Aorta (tissue), 5 donors: ENCODE data around the gene HPSE. TPM values are rescaled to one million over a fixed set of nuclear protein-coding genes. Genes with fewer than 3 reads are reported as not detected.
A peak's percentile ranks its signal among the peaks of the same experiment; 100 is the strongest.

Experiments used
- ATAC-seq: fragments of 200-7000 bp; cut with Tn5 transposase; one replicate; pipeline ENCODE4 v1.9.1; 2022; ENCODE audit warnings: moderate library complexity; ENCODE audit not compliant: low FRiP score
- DNase-seq, 2 donors: peaks; one replicate each; pipeline ENCODE4 v3.0.0-alpha.2; 2020
- H3K27ac ChIP-seq, 2 donors: one replicate each; pipeline ENCODE4 v1.5.1; 2013; ENCODE audit warnings: low read length in 2 of 2, mild to moderate bottlenecking in 2 of 2, moderate library complexity in 2 of 2, control low read depth in 1 of 2, inconsistent platforms in 1 of 2, low read depth in 1 of 2
- H3K27me3 ChIP-seq, 2 donors: one replicate each; pipeline ENCODE4 v1.6.1; 2013; ENCODE audit warnings: control low read depth in 1 of 2, low read length in 1 of 2, mild to moderate bottlenecking in 1 of 2, moderate library complexity in 1 of 2; ENCODE audit not compliant: insufficient read depth in 2 of 2, control insufficient read depth in 1 of 2
- H3K36me3 ChIP-seq, 2 donors: one replicate each; pipeline ENCODE4 v1.6.1; 2013; ENCODE audit warnings: control low read depth in 1 of 2, low read length in 1 of 2, mild to moderate bottlenecking in 1 of 2; ENCODE audit not compliant: insufficient read depth in 2 of 2, control insufficient read depth in 1 of 2
- H3K4me1 ChIP-seq, 2 donors: one replicate each; pipeline ENCODE4 v1.6.1; 2013; ENCODE audit warnings: low read length in 2 of 2, control low read depth in 1 of 2, mild to moderate bottlenecking in 1 of 2, moderate library complexity in 1 of 2; ENCODE audit not compliant: insufficient read depth in 2 of 2, control insufficient read depth in 1 of 2
- H3K4me3 ChIP-seq, 2 donors: one replicate each; pipeline ENCODE4 v1.5.1; 2013; ENCODE audit warnings: low read length in 2 of 2, control low read depth in 1 of 2, mild to moderate bottlenecking in 1 of 2
- H3K9me3 ChIP-seq: one replicate; pipeline ENCODE4 v1.6.1; 2013; ENCODE audit warnings: mild to moderate bottlenecking, low read length; ENCODE audit not compliant: control insufficient read depth
- WGBS, 2 donors: extraction: QIAGEN DNeasy Blood & Tissue Kit; methylation state at CpG; one replicate each; pipeline ENCODE4 v1.1.7; 2013; 5-methylcytosine and 5-hydroxymethylcytosine counted together
- intact Hi-C, 2 donors: fragments of 100-400 bp; cut with DNase I; formaldehyde crosslinking; loops; one replicate each; pipeline versions ENCODE4 v1.14.2 to v1.15.0; 2022
- polyA plus RNA-seq, 2 donors: library from polyadenylated mRNA; stranded (reverse); fragments of 200-250 nt; gene quantifications; one replicate each; pipeline ENCODE4 v1.2.3, GENCODE V29; 2013
- total RNA-seq, 2 donors: library from RNA; stranded (reverse); fragmentation: NEBNext Ultra II Directional; extraction: Animal tissue kit (Norgen Biotek cat#: 25700); gene quantifications; one replicate each; pipeline ENCODE4 v1.2.1, GENCODE V29; 2021
- donor health status: healthy with polysubstance abuse.
- donor health status: Bipolar disorder and iron deficiency.
- donor health status: DM: no; HTN: no; CAD: no.
- donor health status: DM: no; HTN: no; CAD: no.
- donor health status: DM: yes; HTN: yes; CAD: no.

The HPSE gene
- total and polyA plus RNA-seq, 4 donors = 0.82 to 5.0 (median 3.4) TPM

GRCh38 chr4:83267830-83268475 lies 66.7 kb downstream of the HPSE start:
- DNase-seq (no peak), ATAC-seq (no peak)
- Histone ChIP-seq H3K36me3 (peaks cover 0 to 2% of the 10 kb centered on the region in 2 donors), H3K4me1 (no peaks in the 10 kb centered on the region), H3K9me3 (no peaks in the 10 kb centered on the region), H3K27me3 (no peaks in the 10 kb centered on the region), H3K4me3 (no peak overlapping the region), H3K27ac (no peak overlapping the region)
- intact Hi-C loops = no loop called here
- WGBS, 2 donors = 92 to 93% methylated on average over 3 of the region's 3 CpGs

- H3K4me1 ChIP-seq = no peaks in the 10 kb centered on the region
- 27 to 44% methylated on average over 7 of the region's 7 CpGs for WGBS, 2 donors
- no peak overlapping the region for H3K27ac ChIP-seq
- peak; percentile 81 to 83 for DNase-seq
- H3K4me3 ChIP-seq = no peak overlapping the region
- no peaks in the 10 kb centered on the region for H3K27me3 ChIP-seq
- peaks cover 0 to 2% of the 10 kb centered on the region in 2 donors for H3K36me3 ChIP-seq
- intact Hi-C loops = no loop called here
- ATAC-seq = peak; percentile 85
- no peaks in the 10 kb centered on the region for H3K9me3 ChIP-seq
Measured at GRCh38 chr4:83267121-83267829, 67.4 kb downstream of the HPSE start.

GRCh38 chr4:83266689-83267088 lies 68.0 kb downstream of the HPSE start:
- no peak overlapping the region for H3K27ac ChIP-seq
- no peaks in the 10 kb centered on the region for H3K4me1 ChIP-seq
- H3K4me3 ChIP-seq = no peak overlapping the region
- no peaks in the 10 kb centered on the region for H3K9me3 ChIP-seq
- H3K27me3 ChIP-seq = no peaks in the 10 kb centered on the region
- peaks cover 0 to 2% of the 10 kb centered on the region in 2 donors for H3K36me3 ChIP-seq
- intact Hi-C loops = no loop called here
- no peak for DNase-seq
- 82 to 90% methylated on average over 1 of the region's 1 CpG for WGBS, 2 donors
- no peak for ATAC-seq

GRCh38 chr4:83263106-83263505 lies 71.5 kb downstream of the HPSE start:
- H3K4me1 ChIP-seq = no peaks in the 10 kb centered on the region
- intact Hi-C loops = loop anchor here (5.0 kb wide), 2 partner anchors 191 to 801 kb away; no protein-coding TSS in a partner anchor
- ATAC-seq (no peak), DNase-seq (no peak)
- no peaks in the 10 kb centered on the region for H3K9me3 ChIP-seq
- 90 to 91% methylated on average over 1 of the region's 1 CpG for WGBS, 2 donors
- H3K36me3 ChIP-seq = no peaks in the 10 kb centered on the region
- H3K27me3 ChIP-seq = no peaks in the 10 kb centered on the region
- no peak overlapping the region for H3K27ac ChIP-seq
- H3K4me3 ChIP-seq = no peak overlapping the region

GRCh38 chr4:83262682-83263081 lies 72.0 kb downstream of the HPSE start:
- Histone ChIP-seq H3K36me3 (no peaks in the 10 kb centered on the region), H3K4me1 (no peaks in the 10 kb centered on the region), H3K27me3 (no peaks in the 10 kb centered on the region), H3K27ac (no peak overlapping the region), H3K4me3 (no peak overlapping the region), H3K9me3 (no peaks in the 10 kb centered on the region)
- DNase-seq (no peak), ATAC-seq (no peak)
- 92% methylated on average over 2 of the region's 2 CpGs for WGBS, 2 donors
- intact Hi-C loops = loop anchor here (5.0 kb wide), 2 partner anchors 190 to 800 kb away; no protein-coding TSS in a partner anchor

- no peaks in the 10 kb centered on the region for H3K36me3 ChIP-seq
- no peaks in the 10 kb centered on the region for H3K4me1 ChIP-seq
- no peaks in the 10 kb centered on the region for H3K27me3 ChIP-seq
- DNase-seq = no peak
- no peak for ATAC-seq
- H3K27ac ChIP-seq = no peak overlapping the region
- 92 to 94% methylated on average over 5 of the region's 5 CpGs for WGBS, 2 donors
- no peaks in the 10 kb centered on the region for H3K9me3 ChIP-seq
- intact Hi-C loops = loop anchor here (2.0 to 5.0 kb wide), 3 partner anchors 189 to 799 kb away; no protein-coding TSS in a partner anchor
- no peak overlapping the region for H3K4me3 ChIP-seq
Measured at GRCh38 chr4:83261307-83261706, 73.3 kb downstream of the HPSE start.

GRCh38 chr4:83259586-83259985 lies 75.1 kb downstream of the HPSE start:
- Histone ChIP-seq H3K4me3 (no peak overlapping the region), H3K36me3 (no peaks in the 10 kb centered on the region), H3K27me3 (no peaks in the 10 kb centered on the region), H3K4me1 (no peaks in the 10 kb centered on the region), H3K27ac (no peak overlapping the region), H3K9me3 (no peaks in the 10 kb centered on the region)
- ATAC-seq = no peak
- DNase-seq = no peak
- 97 to 99% methylated on average over 1 of the region's 1 CpG for WGBS, 2 donors
- intact Hi-C loops = no loop called here

- H3K27me3 ChIP-seq = no peaks in the 10 kb centered on the region
- no peak for DNase-seq
- intact Hi-C loops = no loop called here
- no peaks in the 10 kb centered on the region for H3K4me1 ChIP-seq
- no peak overlapping the region for H3K4me3 ChIP-seq
- no peak for ATAC-seq
- H3K36me3 ChIP-seq = no peaks in the 10 kb centered on the region
- no peaks in the 10 kb centered on the region for H3K9me3 ChIP-seq
- H3K27ac ChIP-seq = no peak overlapping the region
Measured at GRCh38 chr4:83258461-83258860, 76.2 kb downstream of the HPSE start.

GRCh38 chr4:83257811-83258210 lies 76.8 kb downstream of the HPSE start:
- no peak overlapping the region for H3K4me3 ChIP-seq
- H3K27me3 ChIP-seq = no peaks in the 10 kb centered on the region
- no peak overlapping the region for H3K27ac ChIP-seq
- H3K4me1 ChIP-seq = no peaks in the 10 kb centered on the region
- no peak for DNase-seq
- ATAC-seq = no peak
- intact Hi-C loops = loop anchor here in 1 of 2 donors (2.0 kb wide), 1 partner anchor 357 kb away; the partner anchor contains the start of gene THAP9
- no peaks in the 10 kb centered on the region for H3K9me3 ChIP-seq
- no peaks in the 10 kb centered on the region for H3K36me3 ChIP-seq
- 82 to 86% methylated on average over 7 of the region's 7 CpGs for WGBS, 2 donors
